Type B pancreatic cell (in vitro differentiated cells): ENCODE measurements around the gene PNRC1. TPM values are rescaled to one million over a fixed set of nuclear protein-coding genes. Genes with fewer than 3 reads are reported as not detected.

Source experiments
- DNase-seq: peaks from one replicate; pipeline ENCODE4 v3.0.0; 2021; ENCODE audit warnings: mixed read lengths; ENCODE audit not compliant: unreplicated experiment; ENCODE audit errors: extremely low spot score
- H3K27ac Mint-ChIP-seq: 2 replicates; pipeline ENCODE4 v1.8.0; 2021; ENCODE audit warnings: mild to moderate bottlenecking, mixed read lengths
- H3K27me3 Mint-ChIP-seq: 2 replicates; pipeline ENCODE4 v1.8.0; 2021; ENCODE audit warnings: mixed read lengths
- H3K36me3 Mint-ChIP-seq: 2 replicates; pipeline ENCODE4 v1.8.0; 2021; ENCODE audit warnings: mixed read lengths
- H3K4me1 Mint-ChIP-seq: one replicate; pipeline ENCODE4 v1.8.0; 2021; ENCODE audit warnings: mixed read lengths; ENCODE audit not compliant: unreplicated experiment
- H3K4me3 Mint-ChIP-seq: 2 replicates; pipeline ENCODE4 v1.8.0; 2021; ENCODE audit warnings: mild to moderate bottlenecking, mixed read lengths
- H3K9me3 Mint-ChIP-seq: 2 replicates; pipeline ENCODE4 v1.8.0; 2021; ENCODE audit warnings: mixed read lengths
- CTCF ChIP-seq: fragments of 200-600 bp; sonication (generic); conservative IDR thresholded peaks from 2 replicates; pipeline ENCODE4 v1.5.0; 2021; ENCODE audit warnings: antibody characterized with exemption, mild to moderate bottlenecking
- total RNA-seq: library from RNA; stranded (reverse); gene quantifications from 2 replicates; pipeline ENCODE4 v1.2.1, GENCODE V29; 2021; ENCODE audit warnings: low replicate concordance

Gene PNRC1
- total RNA-seq, 1 donor from 2014 or later: 140 TPM

- DNase-seq: no peak
- Mint-ChIP-seq H3K4me1 (peaks cover 16% of the 10 kb centered on the region), H3K4me3 (peak overlapping the region; percentile 95), H3K27ac (peak overlapping the region; percentile 90), H3K36me3 (peaks cover 29% of the 10 kb centered on the region), H3K27me3 (no peaks in the 10 kb centered on the region), H3K9me3 (no peaks in the 10 kb centered on the region)
- peak; percentile 54 for TF ChIP-seq CTCF
Measured at GRCh38 chr6:89081129-89081422, 525 bp downstream of the PNRC1 start.

- TF ChIP-seq CTCF: peak; percentile 1
- Mint-ChIP-seq H3K36me3 (peaks cover 29% of the 10 kb centered on the region), H3K4me1 (peaks cover 19% of the 10 kb centered on the region), H3K27me3 (no peaks in the 10 kb centered on the region), H3K9me3 (no peaks in the 10 kb centered on the region), H3K27ac (peak overlapping the region; percentile 94), H3K4me3 (peak overlapping the region; percentile 96)
- peak; percentile 97 for DNase-seq
Measured at GRCh38 chr6:89081423-89082322, 1.1 kb downstream of the PNRC1 start.

GRCh38 chr6:89082486-89082891, 1.9 kb downstream of the PNRC1 start:
- no peaks in the 10 kb centered on the region for H3K9me3 Mint-ChIP-seq
- H3K27ac Mint-ChIP-seq: peak overlapping the region; percentile 94
- no peak for TF ChIP-seq CTCF
- H3K4me1 Mint-ChIP-seq: peaks cover 23% of the 10 kb centered on the region
- H3K27me3 Mint-ChIP-seq: no peaks in the 10 kb centered on the region
- H3K36me3 Mint-ChIP-seq: peaks cover 29% of the 10 kb centered on the region
- DNase-seq: no peak
- peak overlapping the region; percentile 96 for H3K4me3 Mint-ChIP-seq

- Mint-ChIP-seq H3K4me1 (peaks cover 30% of the 10 kb centered on the region), H3K9me3 (no peaks in the 10 kb centered on the region), H3K4me3 (peak overlapping the region; percentile 58), H3K27me3 (no peaks in the 10 kb centered on the region), H3K36me3 (peaks cover 29% of the 10 kb centered on the region), H3K27ac (peak overlapping the region; percentile 19)
- no peak for TF ChIP-seq CTCF
- no peak for DNase-seq
Measured at GRCh38 chr6:89084542-89084941, 4.0 kb downstream of the PNRC1 start.

- peak overlapping the region; percentile 58 for H3K4me3 Mint-ChIP-seq
- DNase-seq: no peak
Measured at GRCh38 chr6:89084954-89085353, 4.4 kb downstream of the PNRC1 start.

More at GRCh38 chr6:89084954-89085353, 4.4 kb downstream of the PNRC1 start:
- TF ChIP-seq CTCF: no peak
- Mint-ChIP-seq H3K4me1 (peaks cover 30% of the 10 kb centered on the region), H3K36me3 (peaks cover 29% of the 10 kb centered on the region), H3K9me3 (no peaks in the 10 kb centered on the region), H3K27ac (peak overlapping the region; percentile 19), H3K27me3 (no peaks in the 10 kb centered on the region)
